Duodenal mucosa (tissue), 2 donors: ENCODE measurements around the gene GSS.

Experiments used
- H3K27ac ChIP-seq: one replicate; pipeline ENCODE4 v1.7.0; 2013; ENCODE audit warnings: low read depth, low read length
- H3K27me3 ChIP-seq, 2 donors: one replicate each; pipeline ENCODE4 v1.7.0; 2013; ENCODE audit warnings: low read length in 2 of 2, control low read depth in 1 of 2; ENCODE audit not compliant: insufficient read depth in 2 of 2, control insufficient read depth in 1 of 2
- H3K36me3 ChIP-seq, 2 donors: one replicate each; pipeline ENCODE4 v1.7.0; 2013; ENCODE audit warnings: low read length in 2 of 2, control low read depth in 1 of 2; ENCODE audit not compliant: insufficient read depth in 2 of 2, control insufficient read depth in 1 of 2
- H3K4me1 ChIP-seq, 2 donors: one replicate each; pipeline ENCODE4 v1.7.0; 2013; ENCODE audit warnings: low read length in 2 of 2, control low read depth in 1 of 2; ENCODE audit not compliant: insufficient read depth in 2 of 2, control insufficient read depth in 1 of 2
- H3K4me3 ChIP-seq, 2 donors: one replicate each; pipeline ENCODE4 v1.7.0; 2013; ENCODE audit warnings: low read length in 2 of 2, low read depth in 1 of 2
- H3K9ac ChIP-seq, 2 donors: one replicate each; pipeline ENCODE4 v1.7.0; 2013; ENCODE audit warnings: low read length in 2 of 2, low read depth in 1 of 2
- H3K9me3 ChIP-seq, 2 donors: one replicate each; pipeline ENCODE4 v1.7.0; 2013; ENCODE audit warnings: low read length in 2 of 2, control low read depth in 1 of 2; ENCODE audit not compliant: control insufficient read depth in 1 of 2

The GSS gene

GRCh38 chr20:34927736-34928135 lies 27.9 kb downstream of the GSS start:
- no peaks in the 10 kb centered on the region for H3K4me1 ChIP-seq
- H3K9me3 ChIP-seq = peaks cover 0 to 2% of the 10 kb centered on the region in 2 donors
- peaks cover 75 to 93% of the 10 kb centered on the region in 2 donors for H3K36me3 ChIP-seq
- H3K9ac ChIP-seq = no peak overlapping the region
- H3K27me3 ChIP-seq = no peaks in the 10 kb centered on the region
- no peak overlapping the region for H3K27ac ChIP-seq
- H3K4me3 ChIP-seq = no peak overlapping the region

- no peak overlapping the region for H3K27ac ChIP-seq
- peaks cover 0 to 2% of the 10 kb centered on the region in 2 donors for H3K9me3 ChIP-seq
- peaks cover 73 to 96% of the 10 kb centered on the region in 2 donors for H3K36me3 ChIP-seq
Observed at GRCh38 chr20:34926581-34926980, 29.0 kb downstream of the GSS start.

GRCh38 chr20:34925981-34926380 lies 29.6 kb downstream of the GSS start:
- Histone ChIP-seq H3K9me3 (peaks cover 0 to 2% of the 10 kb centered on the region in 2 donors), H3K27ac (no peak overlapping the region), H3K36me3 (peaks cover 76 to 96% of the 10 kb centered on the region in 2 donors), H3K27me3 (no peaks in the 10 kb centered on the region), H3K9ac (no peak overlapping the region), H3K4me1 (no peaks in the 10 kb centered on the region), H3K4me3 (no peak overlapping the region)

More at GRCh38 chr20:34926581-34926980, 29.0 kb downstream of the GSS start:
- no peak overlapping the region for H3K4me3 ChIP-seq
- H3K27me3 ChIP-seq = no peaks in the 10 kb centered on the region
- no peak overlapping the region for H3K9ac ChIP-seq
- no peaks in the 10 kb centered on the region for H3K4me1 ChIP-seq

GRCh38 chr20:34925341-34925740 lies 30.3 kb downstream of the GSS start:
- H3K4me3 ChIP-seq = no peak overlapping the region
- no peak overlapping the region for H3K27ac ChIP-seq
- no peaks in the 10 kb centered on the region for H3K27me3 ChIP-seq
- H3K9me3 ChIP-seq = peaks cover 0 to 2% of the 10 kb centered on the region in 2 donors
- H3K36me3 ChIP-seq = peaks cover 83 to 96% of the 10 kb centered on the region in 2 donors
- H3K4me1 ChIP-seq = no peaks in the 10 kb centered on the region
- no peak overlapping the region for H3K9ac ChIP-seq

- H3K27ac ChIP-seq = no peak overlapping the region
- peaks cover 0 to 2% of the 10 kb centered on the region in 2 donors for H3K9me3 ChIP-seq
- peaks cover under 1 to 5% of the 10 kb centered on the region in 2 donors for H3K4me1 ChIP-seq
- H3K27me3 ChIP-seq = no peaks in the 10 kb centered on the region
- H3K9ac ChIP-seq = no peak overlapping the region
- H3K4me3 ChIP-seq = no peak overlapping the region
- peaks cover 73 to 98% of the 10 kb centered on the region in 2 donors for H3K36me3 ChIP-seq
Observed at GRCh38 chr20:34923414-34923813, 32.2 kb downstream of the GSS start.

- Histone ChIP-seq H3K4me1 (peaks cover 7 to 11% of the 10 kb centered on the region in 2 donors), H3K27me3 (no peaks in the 10 kb centered on the region), H3K9me3 (peaks cover 0 to 2% of the 10 kb centered on the region in 2 donors), H3K9ac (no peak overlapping the region), H3K36me3 (peaks cover 67 to 97% of the 10 kb centered on the region in 2 donors), H3K4me3 (no peak overlapping the region), H3K27ac (no peak overlapping the region)
Observed at GRCh38 chr20:34922654-34923381, 32.8 kb downstream of the GSS start.

- peaks cover 0 to 2% of the 10 kb centered on the region in 2 donors for H3K9me3 ChIP-seq
- H3K9ac ChIP-seq = no peak overlapping the region
- H3K36me3 ChIP-seq = peaks cover 53 to 83% of the 10 kb centered on the region in 2 donors
- H3K27me3 ChIP-seq = no peaks in the 10 kb centered on the region
- no peak overlapping the region for H3K4me3 ChIP-seq
- no peak overlapping the region for H3K27ac ChIP-seq
- peaks cover 18 to 22% of the 10 kb centered on the region in 2 donors for H3K4me1 ChIP-seq
Observed at GRCh38 chr20:34921436-34921835, 34.2 kb downstream of the GSS start.

GRCh38 chr20:34920055-34920454 lies 35.6 kb downstream of the GSS start:
- Histone ChIP-seq H3K4me3 (no peak overlapping the region), H3K36me3 (peaks cover 39 to 70% of the 10 kb centered on the region in 2 donors), H3K27ac (no peak overlapping the region), H3K27me3 (no peaks in the 10 kb centered on the region), H3K4me1 (peaks cover 29 to 35% of the 10 kb centered on the region in 2 donors), H3K9ac (no peak overlapping the region), H3K9me3 (peaks cover 0 to 2% of the 10 kb centered on the region in 2 donors)

- Histone ChIP-seq H3K36me3 (peaks cover 29 to 60% of the 10 kb centered on the region in 2 donors), H3K4me3 (no peak overlapping the region), H3K4me1 (peaks cover 48 to 58% of the 10 kb centered on the region in 2 donors), H3K27ac (peak overlapping the region; percentile 55), H3K27me3 (no peaks in the 10 kb centered on the region), H3K9me3 (no peaks in the 10 kb centered on the region), H3K9ac (peak overlapping the region in 1 of 2 donors; percentile 4)
Observed at GRCh38 chr20:34916774-34917354, 38.7 kb downstream of the GSS start.

GRCh38 chr20:34915749-34916455 lies 39.7 kb downstream of the GSS start:
- H3K27me3 ChIP-seq = no peaks in the 10 kb centered on the region
- H3K27ac ChIP-seq = peak overlapping the region; percentile 5
- H3K9ac ChIP-seq = no peak overlapping the region
- H3K4me3 ChIP-seq = no peak overlapping the region
- peaks cover 48 to 58% of the 10 kb centered on the region in 2 donors for H3K4me1 ChIP-seq
- no peaks in the 10 kb centered on the region for H3K9me3 ChIP-seq
- peaks cover 19 to 51% of the 10 kb centered on the region in 2 donors for H3K36me3 ChIP-seq
